Natural killer cell treated with Interleukin-12 subunit alpha and Interleukin-12 subunit beta and Interleukin-15 and Interleukin-18, amount 100 ng/mL, for 72 hours (primary cell): ENCODE data around the gene ELK4. TPM values are rescaled to one million over a fixed set of nuclear protein-coding genes. Genes with fewer than 3 reads are reported as not detected.

Source experiments
- ATAC-seq, 2 donors: fragments of 150-1000 bp; cut with Tn5 transposase in 1 of 2; sonication (Bioruptor Pico), chemical (Tn5 transposase) in 1 of 2; 2 replicates each; pipeline ENCODE4 v1.10.0; 2021
- DNase-seq: peaks from one replicate; pipeline ENCODE4 v3.0.0; 2022; ENCODE audit warnings: low spot score
- H3K27ac Mint-ChIP-seq, 2 donors: 1 replicate in 1 of 2; 2 replicates in 1 of 2; pipeline ENCODE4 v1.8.0; 2022; ENCODE audit warnings: mixed read lengths in 2 of 2, mild to moderate bottlenecking in 1 of 2, moderate library complexity in 1 of 2
- H3K27me3 Mint-ChIP-seq, 2 donors: 1 replicate in 1 of 2; 2 replicates in 1 of 2; pipeline ENCODE4 v1.8.0; 2022; ENCODE audit warnings: mixed read lengths in 2 of 2
- H3K36me3 Mint-ChIP-seq: one replicate; pipeline ENCODE4 v1.8.0; 2022; ENCODE audit warnings: mixed read lengths
- H3K4me1 Mint-ChIP-seq, 2 donors: 1 replicate in 1 of 2; 2 replicates in 1 of 2; pipeline ENCODE4 v1.8.0; 2022; ENCODE audit warnings: low read depth in 2 of 2, mixed read lengths in 2 of 2, mild to moderate bottlenecking in 1 of 2
- H3K4me3 Mint-ChIP-seq: one replicate; pipeline ENCODE4 v1.8.0; 2022; ENCODE audit warnings: mixed read lengths
- H3K9me3 Mint-ChIP-seq: 2 replicates; pipeline ENCODE4 v1.8.0; 2022; ENCODE audit warnings: mixed read lengths
- total RNA-seq, 2 donors: library from RNA; stranded (reverse); gene quantifications; one replicate each; pipeline ENCODE4 v1.2.3, GENCODE V29; 2022

ELK4 gene
- total RNA-seq, 2 donors from 2014 or later: 78.7 to 97.8 TPM

DNA sequence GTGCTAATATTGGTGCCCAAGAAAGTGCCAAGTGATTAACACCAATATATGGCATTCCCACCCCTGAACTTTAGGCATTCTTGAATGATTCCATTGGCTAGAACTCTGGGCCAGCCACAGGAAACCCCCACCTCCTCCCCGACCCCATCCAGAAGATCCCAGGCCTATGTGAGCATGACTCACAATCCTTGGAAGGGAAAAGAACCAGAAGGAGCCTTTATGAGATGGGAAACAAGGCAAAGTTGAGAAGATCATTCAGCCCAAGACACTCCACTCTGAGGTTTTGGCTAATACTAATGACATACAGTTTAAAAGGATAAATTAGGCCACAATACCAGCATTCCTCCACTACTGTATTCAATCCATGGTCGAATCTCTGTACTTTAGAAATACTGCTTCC, 21.8 kb downstream of the ELK4 start:
- no peak for ATAC-seq
- no peak for DNase-seq
- H3K4me1 Mint-ChIP-seq: peaks cover 24 to 28% of the 10 kb centered on the region in 2 donors
- H3K36me3 Mint-ChIP-seq: peaks cover 12% of the 10 kb centered on the region
- no peaks in the 10 kb centered on the region for H3K27me3 Mint-ChIP-seq
- no peak overlapping the region for H3K4me3 Mint-ChIP-seq
- H3K27ac Mint-ChIP-seq: no peak overlapping the region
- H3K9me3 Mint-ChIP-seq: no peaks in the 10 kb centered on the region

DNA sequence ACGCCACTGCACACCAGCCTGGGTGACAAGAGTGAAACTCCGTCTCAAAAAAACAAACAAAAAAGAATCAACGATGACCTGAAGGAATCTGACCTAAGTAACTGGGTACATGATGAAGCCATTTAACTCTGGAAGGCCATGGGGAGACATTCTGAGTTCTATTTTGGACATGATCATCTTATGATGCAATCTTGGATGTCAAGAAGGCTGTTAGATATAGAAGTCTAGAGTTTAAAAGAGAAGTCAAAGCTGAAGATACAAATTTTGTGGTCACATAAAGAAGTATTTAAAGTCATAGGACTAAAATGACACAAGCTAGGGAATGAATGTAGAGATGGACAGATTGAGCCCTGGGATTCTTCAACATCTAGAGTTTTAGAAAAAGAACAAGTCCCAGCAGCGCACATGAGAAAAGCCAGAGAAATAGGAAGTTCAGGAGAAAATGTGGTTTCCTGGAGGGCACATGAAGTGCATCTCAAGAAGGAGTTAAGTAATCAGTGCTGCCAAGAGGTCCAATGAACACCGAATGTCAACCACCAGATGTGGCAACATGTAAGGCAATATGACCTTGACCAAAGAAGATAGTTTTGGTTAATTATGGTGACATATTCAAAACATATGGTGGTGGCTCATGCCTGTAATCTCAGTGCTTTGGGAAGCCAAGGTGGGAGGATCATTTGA, 26.8 kb downstream of the ELK4 start:
- Mint-ChIP-seq H3K9me3 (no peaks in the 10 kb centered on the region), H3K27me3 (no peaks in the 10 kb centered on the region), H3K4me3 (no peak overlapping the region), H3K27ac (no peak overlapping the region), H3K36me3 (peaks cover 5% of the 10 kb centered on the region), H3K4me1 (peaks cover 14 to 26% of the 10 kb centered on the region in 2 donors)
- ATAC-seq: no peak
- DNase-seq: no peak

- peaks cover 6 to 20% of the 10 kb centered on the region in 2 donors for H3K4me1 Mint-ChIP-seq
Observed at GRCh38 chr1:205604059-205604458, 27.8 kb downstream of the ELK4 start.

DNA sequence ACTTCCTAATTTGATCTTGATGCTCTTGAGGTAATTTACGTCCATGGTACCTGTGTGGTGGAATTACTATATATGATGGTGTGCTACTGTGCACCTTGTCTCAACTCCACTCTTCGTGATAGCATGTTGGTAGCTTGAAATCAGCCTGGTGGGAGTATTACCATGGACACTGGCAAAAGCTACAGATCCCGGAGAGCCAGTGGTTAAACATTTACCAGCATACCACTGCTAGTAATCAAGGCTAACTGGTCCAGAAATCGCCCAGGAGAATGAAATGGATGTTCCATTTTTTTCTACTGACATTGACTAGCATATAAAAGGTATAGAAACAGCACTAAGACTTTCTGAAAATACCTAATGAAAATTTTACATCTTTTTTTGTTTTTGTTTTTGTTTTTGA, 30.6 kb downstream of the ELK4 start:
- Mint-ChIP-seq H3K4me1 (peaks cover 6 to 17% of the 10 kb centered on the region in 2 donors), H3K36me3 (peaks cover 5% of the 10 kb centered on the region), H3K27ac (no peak overlapping the region), H3K4me3 (no peak overlapping the region), H3K9me3 (no peaks in the 10 kb centered on the region), H3K27me3 (no peaks in the 10 kb centered on the region)
- DNase-seq (no peak), ATAC-seq (no peak)

More at GRCh38 chr1:205604059-205604458, 27.8 kb downstream of the ELK4 start:
- Mint-ChIP-seq H3K4me3 (no peak overlapping the region), H3K27ac (no peak overlapping the region), H3K36me3 (peaks cover 5% of the 10 kb centered on the region), H3K9me3 (no peaks in the 10 kb centered on the region), H3K27me3 (no peaks in the 10 kb centered on the region)
- DNase-seq (no peak), ATAC-seq (no peak)

DNA sequence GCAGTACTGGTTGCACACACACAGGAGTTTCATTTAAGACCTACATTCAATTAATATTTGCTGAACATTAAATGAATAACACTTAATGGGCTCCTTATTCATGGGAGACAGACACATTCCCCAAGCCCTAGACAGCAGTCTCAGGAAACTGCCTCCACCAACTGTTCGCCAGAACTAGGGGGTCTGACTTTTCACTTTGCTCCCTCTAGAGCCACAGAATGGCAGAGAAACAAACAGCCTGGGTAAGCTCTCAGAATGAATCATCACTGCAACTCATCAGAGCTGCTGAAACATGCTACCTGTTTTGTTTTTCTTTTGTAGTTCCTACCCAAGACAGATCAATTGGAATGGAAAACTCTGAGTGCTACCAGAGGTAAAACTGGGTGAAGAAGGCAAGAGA, 31.7 kb downstream of the ELK4 start:
- H3K4me1 Mint-ChIP-seq: peaks cover 9 to 19% of the 10 kb centered on the region in 2 donors
- H3K36me3 Mint-ChIP-seq: peaks cover 5% of the 10 kb centered on the region
- no peak overlapping the region for H3K27ac Mint-ChIP-seq
- H3K9me3 Mint-ChIP-seq: no peaks in the 10 kb centered on the region
- ATAC-seq: peak in 1 of 2 donors; percentile 57
- no peaks in the 10 kb centered on the region for H3K27me3 Mint-ChIP-seq
- no peak for DNase-seq
- no peak overlapping the region for H3K4me3 Mint-ChIP-seq

GRCh38 chr1:205599669-205600042, 32.2 kb downstream of the ELK4 start:
- no peak overlapping the region for H3K4me3 Mint-ChIP-seq
- DNase-seq (no peak), ATAC-seq (no peak)
- peaks cover 10 to 15% of the 10 kb centered on the region in 2 donors for H3K4me1 Mint-ChIP-seq
- no peaks in the 10 kb centered on the region for H3K27me3 Mint-ChIP-seq
- H3K9me3 Mint-ChIP-seq: no peaks in the 10 kb centered on the region
- no peak overlapping the region for H3K27ac Mint-ChIP-seq
- H3K36me3 Mint-ChIP-seq: peaks cover 5% of the 10 kb centered on the region

DNA sequence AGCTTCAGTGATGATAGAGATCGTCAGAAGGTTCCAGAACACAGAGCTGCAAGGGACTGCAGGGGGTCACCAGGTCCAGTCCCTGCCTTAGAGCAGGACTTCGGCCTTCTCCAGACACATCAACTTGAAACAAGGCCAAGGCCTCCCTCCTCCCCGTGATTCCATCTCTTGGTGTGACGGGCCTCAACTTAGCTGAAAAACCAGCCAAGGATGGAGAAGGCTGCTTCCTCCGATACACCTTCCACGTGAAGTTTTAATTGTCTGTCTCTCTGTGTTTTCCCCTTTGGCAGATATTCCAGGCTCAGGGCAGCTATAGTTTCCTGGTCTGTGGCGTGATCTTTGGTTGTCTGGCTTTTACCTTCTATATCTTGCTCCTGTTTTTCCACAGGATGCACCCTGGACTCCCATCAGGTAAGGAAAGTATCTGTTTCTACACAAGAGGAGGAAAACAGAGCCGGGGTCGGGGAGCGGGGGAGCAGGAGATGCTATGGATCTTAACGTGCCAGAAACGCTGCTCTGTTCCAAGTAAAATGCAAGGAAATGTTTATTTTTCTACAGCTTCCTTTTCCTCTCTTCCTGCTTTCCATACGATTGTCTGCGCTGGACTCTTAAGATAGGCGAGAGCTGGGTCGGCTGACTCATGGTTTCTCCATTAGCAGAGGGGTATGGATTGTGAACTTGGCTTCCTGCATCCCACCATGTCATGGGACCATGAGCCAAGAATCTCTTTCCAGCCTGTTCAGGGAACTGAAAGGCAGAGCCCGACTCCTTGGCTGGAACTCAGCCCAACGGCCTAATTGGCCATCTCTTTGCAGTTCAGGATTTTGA, 32.8 kb downstream of the ELK4 start:
- H3K27ac Mint-ChIP-seq: no peak overlapping the region
- DNase-seq (no peak), ATAC-seq (no peak)
- H3K4me1 Mint-ChIP-seq: peaks cover 8 to 12% of the 10 kb centered on the region in 2 donors
- H3K9me3 Mint-ChIP-seq: no peaks in the 10 kb centered on the region
- H3K27me3 Mint-ChIP-seq: no peaks in the 10 kb centered on the region
- peaks cover 2% of the 10 kb centered on the region for H3K36me3 Mint-ChIP-seq
- no peak overlapping the region for H3K4me3 Mint-ChIP-seq

DNA sequence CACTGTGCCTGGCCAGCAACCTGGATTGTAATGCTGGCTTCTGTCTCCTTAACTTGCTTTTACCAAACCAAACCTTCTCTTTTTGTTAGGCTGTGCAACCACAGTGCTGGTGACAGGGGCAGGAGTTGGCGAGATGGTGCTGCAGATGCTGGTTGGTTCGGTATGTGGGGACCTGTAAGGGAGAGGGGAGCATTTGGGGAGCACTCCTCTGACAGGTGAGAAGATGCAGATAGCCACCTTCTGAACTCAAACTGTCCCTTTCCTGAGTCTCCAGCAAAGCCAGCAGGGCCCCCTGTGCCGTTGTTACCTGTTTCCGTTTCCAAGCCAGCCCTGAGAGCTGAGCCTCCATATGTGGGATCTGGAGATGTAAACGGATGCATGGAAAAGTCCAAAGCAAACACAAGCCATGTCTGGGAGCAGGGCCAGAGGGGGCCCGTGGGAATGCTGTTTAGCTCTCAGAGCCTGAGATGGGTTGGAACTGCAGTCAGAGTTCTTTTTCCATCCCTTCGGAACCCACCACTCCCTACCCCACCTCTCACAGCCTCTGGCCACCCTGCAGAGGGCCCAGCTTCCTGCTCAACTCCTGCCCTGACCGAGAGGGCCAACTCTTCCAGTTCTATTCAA, 34.0 kb downstream of the ELK4 start:
- no peak for ATAC-seq
- H3K9me3 Mint-ChIP-seq: no peaks in the 10 kb centered on the region
- H3K4me3 Mint-ChIP-seq: no peak overlapping the region
- no peak overlapping the region for H3K27ac Mint-ChIP-seq
- no peaks in the 10 kb centered on the region for H3K36me3 Mint-ChIP-seq
- H3K27me3 Mint-ChIP-seq: no peaks in the 10 kb centered on the region
- H3K4me1 Mint-ChIP-seq: peaks cover 10 to 11% of the 10 kb centered on the region in 2 donors
- no peak for DNase-seq

DNA sequence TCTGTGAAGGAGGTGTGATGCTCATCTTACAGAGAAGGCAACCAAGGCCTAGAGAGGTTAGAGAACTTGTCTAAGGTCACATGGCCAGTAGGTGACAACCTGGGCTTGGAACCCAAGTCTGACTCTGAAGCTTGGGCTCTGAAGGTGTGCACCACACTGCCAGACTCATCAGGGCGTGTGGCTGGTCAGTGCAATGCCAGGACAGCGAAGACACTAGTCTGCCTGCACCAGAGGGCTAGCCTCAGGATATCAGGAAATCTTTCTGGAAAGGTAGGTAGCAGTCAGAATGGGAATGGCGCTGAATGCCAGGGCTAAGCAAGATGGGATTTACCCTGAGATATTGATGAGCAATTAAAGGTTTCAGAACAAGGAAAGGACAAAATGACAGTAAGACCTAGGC, 34.9 kb downstream of the ELK4 start:
- no peaks in the 10 kb centered on the region for H3K27me3 Mint-ChIP-seq
- peaks cover 11 to 13% of the 10 kb centered on the region in 2 donors for H3K4me1 Mint-ChIP-seq
- H3K36me3 Mint-ChIP-seq: no peaks in the 10 kb centered on the region
- no peak overlapping the region for H3K4me3 Mint-ChIP-seq
- DNase-seq: no peak
- ATAC-seq: no peak
- H3K27ac Mint-ChIP-seq: no peak overlapping the region
- no peaks in the 10 kb centered on the region for H3K9me3 Mint-ChIP-seq

DNA sequence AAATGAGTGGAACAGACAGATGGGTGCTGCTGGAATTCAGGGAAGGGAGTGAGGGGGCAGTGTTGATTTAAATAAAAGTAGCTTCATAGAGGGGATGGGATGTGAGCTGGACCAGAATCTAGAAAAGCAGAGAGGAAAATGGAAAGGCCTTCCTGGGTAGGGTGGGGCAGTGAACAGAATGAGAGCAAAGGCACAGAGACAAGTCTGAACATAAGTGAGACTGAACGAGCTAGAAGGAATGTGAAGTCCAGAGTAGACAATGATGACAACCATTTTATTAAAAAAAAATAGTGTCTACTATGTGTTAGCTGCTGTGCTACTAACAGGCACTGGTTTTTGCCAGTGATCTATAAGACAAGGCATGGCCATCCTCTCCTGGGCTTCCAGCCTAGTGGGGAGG, 36.0 kb downstream of the ELK4 start:
- no peaks in the 10 kb centered on the region for H3K36me3 Mint-ChIP-seq
- H3K9me3 Mint-ChIP-seq: no peaks in the 10 kb centered on the region
- no peaks in the 10 kb centered on the region for H3K27me3 Mint-ChIP-seq
- no peak overlapping the region for H3K4me3 Mint-ChIP-seq
- ATAC-seq (no peak), DNase-seq (no peak)
- H3K4me1 Mint-ChIP-seq: peaks cover 14 to 16% of the 10 kb centered on the region in 2 donors
- H3K27ac Mint-ChIP-seq: no peak overlapping the region

DNA sequence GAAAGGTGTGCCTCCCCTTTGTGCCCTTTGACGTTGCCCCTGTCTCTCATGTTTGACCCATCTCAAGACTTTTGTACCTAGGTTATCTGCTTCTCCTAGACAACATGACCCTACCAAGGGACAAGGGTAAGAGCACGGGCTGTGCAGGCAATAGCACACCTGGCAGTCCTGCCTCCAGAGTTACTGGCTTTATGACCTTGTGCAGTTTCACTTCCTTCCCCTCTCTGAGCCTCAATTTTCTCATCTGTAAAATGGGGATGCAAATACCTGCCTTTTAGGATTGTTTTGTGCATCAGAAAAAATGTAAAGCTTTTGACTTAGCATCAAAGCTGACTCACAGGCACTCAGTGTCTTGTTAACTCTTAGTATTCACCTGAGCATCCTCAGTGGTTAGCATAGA, 36.4 kb downstream of the ELK4 start:
- Mint-ChIP-seq H3K27me3 (no peaks in the 10 kb centered on the region), H3K27ac (no peak overlapping the region), H3K4me1 (peaks cover 14 to 16% of the 10 kb centered on the region in 2 donors), H3K36me3 (no peaks in the 10 kb centered on the region), H3K4me3 (no peak overlapping the region), H3K9me3 (no peaks in the 10 kb centered on the region)
- ATAC-seq (no peak), DNase-seq (no peak)

- Mint-ChIP-seq H3K36me3 (no peaks in the 10 kb centered on the region), H3K27me3 (peaks cover 0 to 2% of the 10 kb centered on the region in 2 donors), H3K4me3 (no peak overlapping the region), H3K9me3 (no peaks in the 10 kb centered on the region), H3K27ac (no peak overlapping the region), H3K4me1 (peaks cover 14 to 16% of the 10 kb centered on the region in 2 donors)
- ATAC-seq (no peak), DNase-seq (no peak)
Observed at GRCh38 chr1:205594846-205595245, 37.0 kb downstream of the ELK4 start.

DNA sequence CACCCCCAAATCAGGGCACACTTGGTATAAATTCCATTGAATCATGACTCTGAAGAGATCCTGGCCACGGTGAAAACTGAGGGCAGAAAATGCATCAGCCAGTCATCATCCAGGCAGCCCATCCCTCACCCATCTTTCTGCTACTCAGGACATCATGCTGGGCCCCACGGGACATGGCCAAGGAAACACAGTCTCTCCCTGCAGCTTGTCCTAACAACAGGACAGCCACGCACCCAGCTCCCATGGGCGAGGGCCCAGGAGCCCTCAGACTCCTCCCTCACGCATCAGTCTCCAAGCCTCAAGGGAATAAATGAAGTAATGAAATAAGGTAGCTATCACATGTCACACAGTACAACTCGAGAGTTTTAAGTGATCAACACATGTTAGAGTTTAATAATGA, 37.8 kb downstream of the ELK4 start:
- Mint-ChIP-seq H3K27ac (peak overlapping the region in 1 of 2 donors; percentile 48), H3K4me1 (peaks cover 14 to 16% of the 10 kb centered on the region in 2 donors), H3K4me3 (peak overlapping the region; percentile 30), H3K9me3 (no peaks in the 10 kb centered on the region), H3K36me3 (no peaks in the 10 kb centered on the region), H3K27me3 (peaks cover 0 to 5% of the 10 kb centered on the region in 2 donors)
- ATAC-seq (no peak), DNase-seq (no peak)

- Mint-ChIP-seq H3K27me3 (peaks cover 0 to 7% of the 10 kb centered on the region in 2 donors), H3K4me1 (peaks cover 14 to 16% of the 10 kb centered on the region in 2 donors), H3K4me3 (peak overlapping the region; percentile 30), H3K9me3 (no peaks in the 10 kb centered on the region), H3K36me3 (no peaks in the 10 kb centered on the region), H3K27ac (peak overlapping the region in 1 of 2 donors; percentile 48)
- ATAC-seq (no peak), DNase-seq (no peak)
Observed at GRCh38 chr1:205593532-205593931, 38.3 kb downstream of the ELK4 start.
